Measurements from ENCODE around the gene SUPT7L.

SUPT7L gene

GRCh38 chr2:27708257-27708654 lies 44.8 kb upstream of the SUPT7L start:
- no peak overlapping the region for H2AFZ ChIP-seq
- no peak overlapping the region for H3K4me3 ChIP-seq (ENCODE audit: low read depth, low read length)
- TF ChIP-seq CTCF (IDR thresholded peaks at IDR 0.05): no peak
- no peak overlapping the region for H3K4me2 ChIP-seq (ENCODE audit: low read length)
- no peak overlapping the region for H3K27ac ChIP-seq
- no peaks in the 10 kb centered on the region for H3K4me1 ChIP-seq
- H3K9ac ChIP-seq: no peak overlapping the region
- H3K36me3 ChIP-seq (ENCODE audit: control insufficient read depth, insufficient read depth, low read length): no peaks in the 10 kb centered on the region
- H3K79me2 ChIP-seq: no peaks in the 10 kb centered on the region
- H3K27me3 ChIP-seq (ENCODE audit: control insufficient read depth, insufficient read depth, low read length): no peaks in the 10 kb centered on the region
- no peaks in the 10 kb centered on the region for H3K9me3 ChIP-seq (ENCODE audit: control insufficient read depth, low read length)

GRCh38 chr2:27707462-27708256 lies 44.2 kb upstream of the SUPT7L start:
- Histone ChIP-seq H3K36me3 (ENCODE audit: control insufficient read depth, insufficient read depth, low read length) (no peaks in the 10 kb centered on the region), H3K9ac (no peak overlapping the region), H3K27ac (no peak overlapping the region), H3K79me2 (no peaks in the 10 kb centered on the region), H3K4me3 (ENCODE audit: low read depth, low read length) (no peak overlapping the region), H3K9me3 (ENCODE audit: control insufficient read depth, low read length) (no peaks in the 10 kb centered on the region), H2AFZ (no peak overlapping the region), H3K27me3 (ENCODE audit: control insufficient read depth, insufficient read depth, low read length) (no peaks in the 10 kb centered on the region), H3K4me2 (ENCODE audit: low read length) (no peak overlapping the region), H3K4me1 (no peaks in the 10 kb centered on the region)
- TF ChIP-seq CTCF (IDR thresholded peaks at IDR 0.05): no peak

DNA sequence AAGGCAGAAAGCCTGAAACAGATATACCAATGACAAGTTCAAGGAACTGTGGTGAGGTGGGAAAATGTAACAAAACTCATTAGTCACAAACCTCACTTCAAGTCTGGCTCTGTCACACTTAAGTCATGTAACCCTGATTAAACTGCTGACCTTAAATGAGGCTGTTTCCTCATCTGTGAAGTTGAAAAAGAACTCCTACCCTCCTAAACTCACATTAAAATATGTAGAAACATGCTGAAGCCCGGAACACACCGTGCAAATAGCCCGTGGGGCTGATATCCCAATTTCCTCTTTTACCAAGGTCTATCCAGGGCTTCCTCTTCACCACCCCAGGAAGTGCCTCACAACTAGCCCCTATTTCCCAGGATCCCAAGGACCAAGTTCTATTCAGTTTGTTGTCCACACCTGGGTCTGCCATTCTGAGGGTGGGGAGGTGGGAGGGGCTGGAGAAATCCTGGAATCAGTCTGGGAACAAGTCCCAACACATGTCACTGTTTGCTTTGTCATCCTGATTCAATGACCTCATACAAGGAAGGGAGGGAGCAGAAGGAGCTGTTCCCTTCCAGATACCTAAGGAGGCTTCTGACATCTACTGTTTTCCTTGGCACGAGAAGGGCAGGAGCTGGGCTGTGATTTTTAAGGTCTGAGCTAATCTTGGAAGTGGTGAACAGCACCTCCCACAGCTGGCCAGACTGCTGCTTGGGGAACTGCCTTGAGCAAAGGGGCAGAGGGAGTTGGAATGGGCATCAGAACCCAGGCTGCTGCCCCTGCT lies 42.6 kb upstream of the SUPT7L start:
- Histone ChIP-seq H2AFZ (no peak overlapping the region), H3K79me2 (no peaks in the 10 kb centered on the region), H3K4me2 (ENCODE audit: low read length) (no peak overlapping the region), H3K4me3 (ENCODE audit: low read depth, low read length) (no peak overlapping the region), H3K27me3 (ENCODE audit: control insufficient read depth, insufficient read depth, low read length) (no peaks in the 10 kb centered on the region), H3K9me3 (ENCODE audit: control insufficient read depth, low read length) (no peaks in the 10 kb centered on the region), H3K9ac (no peak overlapping the region), H3K27ac (peak overlapping the region; percentile 34), H3K4me1 (no peaks in the 10 kb centered on the region), H3K36me3 (ENCODE audit: control insufficient read depth, insufficient read depth, low read length) (no peaks in the 10 kb centered on the region)
- no peak for TF ChIP-seq CTCF (IDR thresholded peaks at IDR 0.05)

DNA sequence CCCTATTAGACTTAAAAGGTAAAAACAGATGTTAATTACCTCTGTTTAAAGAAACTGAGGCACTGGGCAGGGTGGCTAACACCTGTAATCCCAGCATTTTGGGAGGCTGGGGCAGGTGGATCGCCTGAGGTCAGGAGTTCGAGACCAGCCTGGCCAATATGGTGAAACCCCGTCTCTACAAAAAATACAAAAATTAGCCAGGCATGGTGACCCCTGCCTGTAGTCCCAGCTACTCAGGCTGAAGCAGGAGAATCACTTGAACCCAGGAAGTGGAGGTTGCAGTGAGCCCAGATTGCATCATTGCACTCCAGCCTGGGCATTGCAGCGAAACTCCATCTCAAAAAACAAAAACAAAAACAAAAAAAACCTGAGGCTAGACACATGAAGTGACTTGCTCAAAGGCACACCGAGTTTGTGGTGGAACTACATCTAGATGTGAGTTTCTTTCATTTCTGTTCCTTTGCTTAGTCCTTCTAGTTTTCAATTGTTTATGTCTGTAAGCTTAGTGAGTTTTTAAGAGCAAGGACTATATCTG lies 41.0 kb upstream of the SUPT7L start:
- Histone ChIP-seq H3K27ac (no peak overlapping the region), H3K9me3 (ENCODE audit: control insufficient read depth, low read length) (no peaks in the 10 kb centered on the region), H3K4me2 (ENCODE audit: low read length) (no peak overlapping the region), H3K4me1 (no peaks in the 10 kb centered on the region), H3K79me2 (no peaks in the 10 kb centered on the region), H3K27me3 (ENCODE audit: control insufficient read depth, insufficient read depth, low read length) (no peaks in the 10 kb centered on the region), H3K9ac (no peak overlapping the region), H2AFZ (no peak overlapping the region), H3K36me3 (ENCODE audit: control insufficient read depth, insufficient read depth, low read length) (no peaks in the 10 kb centered on the region), H3K4me3 (ENCODE audit: low read depth, low read length) (no peak overlapping the region)
- no peak for TF ChIP-seq CTCF (IDR thresholded peaks at IDR 0.05)

Measured in parathyroid adenoma (tissue), 2 donors.